Stimulated activated CD8-positive, alpha-beta memory T cell treated with anti-CD3 and anti-CD28 coated beads, Interleukin-7, amount 100 ng/mL, for 4 hours (primary cell): ENCODE measurements around the gene NFIL3.

Source experiments
- DNase-seq, 2 donors: peaks; one replicate each; pipeline ENCODE4 v3.0.0-alpha.2; 2020; ENCODE audit warnings: low read depth in 2 of 2

The NFIL3 gene

GRCh38 chr9:91359734-91360470, 63.7 kb downstream of the NFIL3 start:
- DNase-seq = no peak

- DNase-seq = no peak
These were observed 64.5 kb downstream of the NFIL3 start for GRCh38 chr9:91359083-91359482.
